AG08395 (cell line): Measurements from ENCODE around the gene HOATZ.
A peak's percentile ranks its signal among the peaks of the same experiment; 100 is the strongest.

Experiments
- DNase-seq: peaks from one replicate; pipeline ENCODE4 v3.0.0; 2012; ENCODE audit warnings: mixed read lengths, low spot score

HOATZ gene

DNA sequence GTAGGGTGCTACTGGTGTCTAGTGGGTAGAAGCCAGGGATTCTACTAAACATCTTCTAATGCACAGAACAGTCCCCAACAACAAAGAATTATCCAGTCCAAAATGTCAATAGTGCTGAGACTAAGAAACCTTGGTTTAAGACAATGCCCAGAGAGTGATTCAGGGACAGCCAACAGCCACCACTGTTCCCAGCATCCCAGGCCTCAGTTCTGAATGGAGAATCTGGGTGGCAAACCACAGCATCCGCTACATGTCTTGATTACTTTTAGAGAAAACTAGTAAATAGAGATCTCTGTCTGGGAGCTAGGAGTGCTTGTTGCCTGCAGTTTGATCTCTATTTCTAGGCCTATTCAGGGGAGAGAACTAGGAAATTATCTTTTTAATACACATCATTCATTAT lies 66.8 kb downstream of the HOATZ start:
- DNase-seq: no peak

- no peak for DNase-seq
Observed at GRCh38 chr11:111582163-111582562, 67.6 kb downstream of the HOATZ start.

DNA sequence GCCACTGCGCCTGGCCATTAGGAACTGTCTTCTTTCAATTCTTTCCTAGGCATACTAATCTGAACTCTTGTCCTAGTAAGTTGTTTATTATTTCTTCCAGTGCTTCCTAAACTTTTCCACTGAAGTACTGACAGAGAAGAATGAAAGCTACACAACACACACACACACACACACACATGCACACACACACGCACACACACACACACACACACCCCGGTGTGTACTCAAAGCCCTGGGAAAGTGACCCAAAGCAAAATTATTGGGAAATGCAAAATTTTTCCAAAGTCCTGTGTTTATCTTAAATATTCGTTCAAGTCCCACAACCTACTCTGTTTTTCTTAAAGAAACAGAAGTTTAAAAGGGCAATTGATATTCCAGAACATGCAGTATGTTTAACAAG lies 68.3 kb downstream of the HOATZ start:
- DNase-seq: no peak

- DNase-seq: peak; percentile 52
Observed at GRCh38 chr11:111585371-111585770, 70.8 kb downstream of the HOATZ start.

GRCh38 chr11:111586388-111586831 lies 71.8 kb downstream of the HOATZ start:
- DNase-seq: peak; percentile 35
